Loucy (cell line): ENCODE results near the gene TMEM190.

Source experiments
- EZH2phosphoT487 ChIP-seq: fragments of 200-600 bp; IDR thresholded peaks from 2 replicates; pipeline ENCODE4 v1.6.1; 2018; ENCODE audit warnings: antibody characterized with exemption, mild to moderate bottlenecking, moderate library complexity, borderline replicate concordance
- TF ChIP-seq, protein P1 (sequence below): fragments of 200-600 bp; sonication (generic); conservative IDR thresholded peaks from 2 replicates; pipeline ENCODE4 v1.5.1; 2014; ENCODE audit warnings: mild to moderate bottlenecking, antibody characterized with exemption, low read length

- TF ChIP-seq, protein P1, sequence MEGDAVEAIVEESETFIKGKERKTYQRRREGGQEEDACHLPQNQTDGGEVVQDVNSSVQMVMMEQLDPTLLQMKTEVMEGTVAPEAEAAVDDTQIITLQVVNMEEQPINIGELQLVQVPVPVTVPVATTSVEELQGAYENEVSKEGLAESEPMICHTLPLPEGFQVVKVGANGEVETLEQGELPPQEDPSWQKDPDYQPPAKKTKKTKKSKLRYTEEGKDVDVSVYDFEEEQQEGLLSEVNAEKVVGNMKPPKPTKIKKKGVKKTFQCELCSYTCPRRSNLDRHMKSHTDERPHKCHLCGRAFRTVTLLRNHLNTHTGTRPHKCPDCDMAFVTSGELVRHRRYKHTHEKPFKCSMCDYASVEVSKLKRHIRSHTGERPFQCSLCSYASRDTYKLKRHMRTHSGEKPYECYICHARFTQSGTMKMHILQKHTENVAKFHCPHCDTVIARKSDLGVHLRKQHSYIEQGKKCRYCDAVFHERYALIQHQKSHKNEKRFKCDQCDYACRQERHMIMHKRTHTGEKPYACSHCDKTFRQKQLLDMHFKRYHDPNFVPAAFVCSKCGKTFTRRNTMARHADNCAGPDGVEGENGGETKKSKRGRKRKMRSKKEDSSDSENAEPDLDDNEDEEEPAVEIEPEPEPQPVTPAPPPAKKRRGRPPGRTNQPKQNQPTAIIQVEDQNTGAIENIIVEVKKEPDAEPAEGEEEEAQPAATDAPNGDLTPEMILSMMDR, result no peak
- TF ChIP-seq EZH2phosphoT487, result no peak
Observed at GRCh38 chr19:55382013-55382412, 5.4 kb downstream of the TMEM190 start.
